Body of pancreas (tissue), 4 donors: ENCODE measurements around the gene AJAP1.

ENCODE experiments used
- POLR2A ChIP-seq, 3 donors: fragments of 450-650 bp; IDR thresholded peaks; one replicate each; pipeline ENCODE4 v1.6.1; 2016; ENCODE audit warnings: antibody characterized with exemption in 3 of 3, mild to moderate bottlenecking in 2 of 3
- TF ChIP-seq, protein P1 (sequence below), 7 experiments: fragments of 450-650 bp in 4 of 7; fragments of 200-600 bp in 3 of 7; sonication (generic) in 3 of 7; IDR thresholded peaks; one replicate each; pipeline ENCODE4 v1.5.1; 2016 to 2019; ENCODE audit warnings: antibody characterized with exemption in 7 of 7

DNA sequence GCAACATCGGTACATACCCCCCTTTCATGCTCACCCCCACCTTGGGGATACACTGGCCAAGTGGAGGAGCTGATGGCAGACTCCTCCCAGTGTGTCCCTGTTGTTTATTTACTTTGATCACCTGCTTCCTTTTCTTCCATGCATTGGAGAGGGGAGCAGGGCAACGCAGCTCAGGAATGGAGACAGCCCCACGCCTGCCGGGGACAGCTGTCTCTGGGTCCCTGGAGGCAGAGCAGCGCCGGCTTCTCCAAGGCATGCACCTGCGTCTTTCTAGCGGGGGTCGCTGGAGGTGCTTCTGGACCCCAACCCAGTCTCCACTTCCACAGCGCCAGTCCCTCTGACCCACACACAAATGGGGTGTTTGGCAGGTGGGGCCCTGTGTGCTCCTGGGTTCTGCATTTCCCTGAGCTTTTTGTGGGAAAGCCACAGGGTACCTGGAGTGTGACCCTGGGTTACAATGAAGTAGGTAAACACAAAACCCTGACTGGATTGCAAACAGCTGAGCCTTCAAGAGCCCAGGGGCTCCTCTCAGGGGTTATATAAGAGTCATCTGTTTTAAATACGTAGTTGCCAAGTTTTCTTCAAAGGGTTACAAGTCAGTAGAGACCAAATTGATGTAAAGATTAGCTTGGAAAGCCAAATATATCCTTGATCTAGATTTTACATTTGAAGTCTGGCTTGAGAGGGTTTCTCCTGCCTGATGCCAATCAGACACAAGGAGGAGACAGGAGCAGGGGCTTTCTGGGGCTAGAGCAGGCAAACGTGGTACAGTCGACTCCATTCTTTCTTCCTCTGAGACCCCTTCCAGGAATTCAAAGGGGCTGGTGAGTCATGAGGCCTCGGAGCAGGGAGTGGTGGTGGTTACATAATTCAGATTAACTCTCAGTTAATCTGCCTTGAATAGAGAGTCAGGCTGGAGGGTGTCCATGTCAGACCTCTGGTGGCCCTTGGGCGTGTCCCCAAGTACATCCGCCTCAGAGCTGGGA lies 4.5 kb downstream of the AJAP1 start:
- TF ChIP-seq, protein P1, sequence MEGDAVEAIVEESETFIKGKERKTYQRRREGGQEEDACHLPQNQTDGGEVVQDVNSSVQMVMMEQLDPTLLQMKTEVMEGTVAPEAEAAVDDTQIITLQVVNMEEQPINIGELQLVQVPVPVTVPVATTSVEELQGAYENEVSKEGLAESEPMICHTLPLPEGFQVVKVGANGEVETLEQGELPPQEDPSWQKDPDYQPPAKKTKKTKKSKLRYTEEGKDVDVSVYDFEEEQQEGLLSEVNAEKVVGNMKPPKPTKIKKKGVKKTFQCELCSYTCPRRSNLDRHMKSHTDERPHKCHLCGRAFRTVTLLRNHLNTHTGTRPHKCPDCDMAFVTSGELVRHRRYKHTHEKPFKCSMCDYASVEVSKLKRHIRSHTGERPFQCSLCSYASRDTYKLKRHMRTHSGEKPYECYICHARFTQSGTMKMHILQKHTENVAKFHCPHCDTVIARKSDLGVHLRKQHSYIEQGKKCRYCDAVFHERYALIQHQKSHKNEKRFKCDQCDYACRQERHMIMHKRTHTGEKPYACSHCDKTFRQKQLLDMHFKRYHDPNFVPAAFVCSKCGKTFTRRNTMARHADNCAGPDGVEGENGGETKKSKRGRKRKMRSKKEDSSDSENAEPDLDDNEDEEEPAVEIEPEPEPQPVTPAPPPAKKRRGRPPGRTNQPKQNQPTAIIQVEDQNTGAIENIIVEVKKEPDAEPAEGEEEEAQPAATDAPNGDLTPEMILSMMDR (IDR thresholded peaks at IDR 0.05), result no peak
- no peak for TF ChIP-seq POLR2A (IDR thresholded peaks at IDR 0.05)
